Kidney (tissue), 14 donors: ENCODE measurements around the gene AGBL5. TPM values are rescaled to one million over a fixed set of nuclear protein-coding genes. Genes with fewer than 3 reads are reported as not detected.
A peak's percentile ranks its signal among the peaks of the same experiment; 100 is the strongest.

Experiments
- DNase-seq, 5 donors: peaks; one replicate each; pipeline ENCODE4 v3.0.0-alpha.2; 2013 to 2020
- FAIRE-seq: peaks from 2 replicates; lab custom pipeline; 2012; peaks lifted over from hg19 to GRCh38; lab: Jason Lieb, UNC
- H3K27ac ChIP-seq, 2 donors: one replicate each; pipeline ENCODE4 v1.7.0; 2013; ENCODE audit warnings: low read depth in 2 of 2, low read length in 2 of 2, inconsistent platforms in 1 of 2
- H3K27me3 ChIP-seq: one replicate; pipeline ENCODE4 v1.7.1; 2013; ENCODE audit warnings: low read length, inconsistent platforms; ENCODE audit not compliant: control insufficient read depth, insufficient read depth
- H3K36me3 ChIP-seq, 3 donors: one replicate each; pipeline versions ENCODE4 v1.7.0 to v1.7.1; 2013; ENCODE audit warnings: low read length in 3 of 3, control low read depth in 1 of 3, inconsistent platforms in 1 of 3; ENCODE audit not compliant: insufficient read depth in 3 of 3, control insufficient read depth in 2 of 3
- H3K4me1 ChIP-seq, 3 donors: one replicate each; pipeline versions ENCODE4 v1.7.0 to v1.7.1; 2013; ENCODE audit warnings: low read length in 3 of 3, inconsistent platforms in 1 of 3, low read depth in 1 of 3; ENCODE audit not compliant: control insufficient read depth in 2 of 3, insufficient read depth in 2 of 3
- H3K4me3 ChIP-seq, 3 donors: one replicate each; pipeline versions ENCODE4 v1.7.0 to v1.8.1; 2013; ENCODE audit warnings: low read length in 3 of 3, control low read depth in 1 of 3, inconsistent platforms in 1 of 3
- H3K9ac ChIP-seq, 3 donors: one replicate each; pipeline versions ENCODE4 v1.7.0 to v1.7.1; 2013; ENCODE audit warnings: low read length in 3 of 3, control low read depth in 1 of 3, inconsistent platforms in 1 of 3
- H3K9me3 ChIP-seq, 3 donors: one replicate each; pipeline versions ENCODE4 v1.7.0 to v1.7.1; 2013; ENCODE audit warnings: low read length in 3 of 3, control low read depth in 1 of 3, inconsistent platforms in 1 of 3; ENCODE audit not compliant: control insufficient read depth in 2 of 3, insufficient read depth in 1 of 3
- intact Hi-C: fragments of 100-400 bp; cut with DNase I; formaldehyde crosslinking; loops from one replicate; pipeline ENCODE4 v1.11.1; 2022
- polyA plus RNA-seq: library from polyadenylated mRNA; stranded (reverse); fragments of 350-450 nt; fragmentation: Illumina TruSeq; extraction: RNeasy Lipid Tissue Mini Kit (QIAGEN cat#74804); gene quantifications from one replicate; pipeline ENCODE4 v1.2.3, GENCODE V29; 2014; ENCODE audit warnings: low read depth, low replicate concordance; ENCODE audit not compliant: insufficient read depth
- total RNA-seq: library from RNA; stranded (reverse); fragmentation: NEBNext Ultra II Directional; extraction: Animal tissue kit (Norgen Biotek cat#: 25700); gene quantifications from one replicate; pipeline ENCODE4 v1.2.1, GENCODE V29; 2021
- TF ChIP-seq, protein P1 (sequence below): IDR thresholded peaks from 3 replicates; pipeline ENCODE4 v1.5.1; 2012; ENCODE audit warnings: mild to moderate bottlenecking, moderate library complexity, borderline replicate concordance; ENCODE audit not compliant: insufficient read depth; ENCODE audit errors: extremely low read depth
- donor health status: control.
- donor health status: control.
- donor health status: control.
- donor health status: control.
- donor health status: control.
- donor health status: DM: yes; HTN: yes; CAD: no.
- donor health status: Normal renal cell carcinoma (clear cell type).

Gene AGBL5
- total and polyA plus RNA-seq, 2 donors from 2014 or later = 33.4 to 36.5 TPM

DNA sequence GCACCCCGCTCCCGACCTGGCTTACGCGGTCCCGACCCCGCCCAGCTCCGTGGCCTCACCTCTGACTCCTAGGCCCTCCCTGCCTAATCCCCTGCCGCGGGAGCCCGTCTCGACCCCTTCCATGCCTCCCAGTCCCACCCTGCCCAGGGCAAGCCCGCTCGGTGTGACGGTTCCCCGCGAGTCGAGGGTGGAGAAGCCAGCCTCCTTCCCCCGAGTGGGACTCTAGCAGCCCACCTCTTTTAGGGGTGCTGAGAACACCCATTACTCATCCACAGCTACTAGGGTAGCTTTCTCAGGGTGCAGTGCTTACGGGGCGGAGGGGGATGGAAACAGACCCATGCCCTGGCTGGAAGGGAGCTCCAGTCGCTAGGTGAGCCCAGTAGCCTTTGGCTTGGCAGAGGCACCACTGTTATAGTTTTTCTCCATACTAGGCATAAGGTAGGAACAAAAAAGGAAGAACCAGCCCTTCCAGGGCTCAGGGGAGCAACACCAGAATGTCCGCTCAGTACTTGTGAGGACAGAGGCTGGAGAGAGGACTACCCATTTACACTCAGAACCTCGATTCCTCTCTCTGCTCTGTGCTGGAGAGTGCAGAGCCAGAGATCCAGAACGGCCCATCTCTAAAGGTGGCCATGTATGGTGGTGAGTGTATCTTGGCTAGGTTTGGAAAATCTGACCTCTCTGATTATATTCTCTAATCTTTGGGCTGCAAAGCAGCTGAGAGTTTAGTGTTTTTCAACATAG lies 606 bp downstream of the AGBL5 start:
- FAIRE-seq = no peak
- peak overlapping the region; percentile 59 to 95 (median 90) for H3K4me3 ChIP-seq
- H3K9me3 ChIP-seq = no peaks in the 10 kb centered on the region
- H3K27me3 ChIP-seq = no peaks in the 10 kb centered on the region
- peaks cover 2 to 31% (median 14%) of the 10 kb centered on the region in 3 donors for H3K36me3 ChIP-seq
- intact Hi-C loops = no loop called here
- TF ChIP-seq, protein P1, sequence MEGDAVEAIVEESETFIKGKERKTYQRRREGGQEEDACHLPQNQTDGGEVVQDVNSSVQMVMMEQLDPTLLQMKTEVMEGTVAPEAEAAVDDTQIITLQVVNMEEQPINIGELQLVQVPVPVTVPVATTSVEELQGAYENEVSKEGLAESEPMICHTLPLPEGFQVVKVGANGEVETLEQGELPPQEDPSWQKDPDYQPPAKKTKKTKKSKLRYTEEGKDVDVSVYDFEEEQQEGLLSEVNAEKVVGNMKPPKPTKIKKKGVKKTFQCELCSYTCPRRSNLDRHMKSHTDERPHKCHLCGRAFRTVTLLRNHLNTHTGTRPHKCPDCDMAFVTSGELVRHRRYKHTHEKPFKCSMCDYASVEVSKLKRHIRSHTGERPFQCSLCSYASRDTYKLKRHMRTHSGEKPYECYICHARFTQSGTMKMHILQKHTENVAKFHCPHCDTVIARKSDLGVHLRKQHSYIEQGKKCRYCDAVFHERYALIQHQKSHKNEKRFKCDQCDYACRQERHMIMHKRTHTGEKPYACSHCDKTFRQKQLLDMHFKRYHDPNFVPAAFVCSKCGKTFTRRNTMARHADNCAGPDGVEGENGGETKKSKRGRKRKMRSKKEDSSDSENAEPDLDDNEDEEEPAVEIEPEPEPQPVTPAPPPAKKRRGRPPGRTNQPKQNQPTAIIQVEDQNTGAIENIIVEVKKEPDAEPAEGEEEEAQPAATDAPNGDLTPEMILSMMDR = no peak
- peak in 2 of 5 donors; percentile 87 to 92 for DNase-seq
- peak overlapping the region in 1 of 2 donors; percentile 30 for H3K27ac ChIP-seq
- peaks cover 2 to 14% (median 2%) of the 10 kb centered on the region in 3 donors for H3K4me1 ChIP-seq
- peak overlapping the region; percentile 53 to 78 (median 57) for H3K9ac ChIP-seq

- H3K36me3 ChIP-seq = peaks cover 3 to 31% (median 14%) of the 10 kb centered on the region in 3 donors
- H3K9ac ChIP-seq = no peak overlapping the region
- no peaks in the 10 kb centered on the region for H3K27me3 ChIP-seq
- H3K9me3 ChIP-seq = no peaks in the 10 kb centered on the region
- peaks cover 2 to 14% (median 2%) of the 10 kb centered on the region in 3 donors for H3K4me1 ChIP-seq
- DNase-seq = no peak
- intact Hi-C loops = no loop called here
- no peak overlapping the region for H3K27ac ChIP-seq
- FAIRE-seq = no peak
- no peak overlapping the region for H3K4me3 ChIP-seq
- TF ChIP-seq, protein P1 = no peak
Measured at GRCh38 chr2:27053321-27053720, 1.9 kb downstream of the AGBL5 start.

DNA sequence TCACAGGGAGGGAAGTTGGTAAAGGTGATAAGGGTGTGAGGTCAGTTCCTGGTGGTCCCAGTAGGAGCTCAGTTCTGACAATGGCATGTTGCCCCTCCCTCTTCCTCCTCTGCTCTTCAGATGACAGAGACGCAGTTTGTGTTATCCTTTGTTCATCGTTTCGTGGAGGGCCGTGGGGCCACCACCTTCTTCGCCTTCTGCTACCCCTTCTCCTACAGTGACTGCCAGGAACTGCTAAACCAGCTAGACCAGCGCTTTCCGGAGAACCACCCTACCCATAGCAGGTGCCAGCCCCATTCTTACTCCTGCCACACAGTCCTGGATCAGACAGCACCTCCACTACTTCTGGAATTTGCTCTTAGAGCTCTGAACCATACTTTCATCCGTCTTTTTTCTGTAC lies 2.3 kb downstream of the AGBL5 start:
- Histone ChIP-seq H3K27me3 (no peaks in the 10 kb centered on the region), H3K9ac (no peak overlapping the region), H3K36me3 (peaks cover 3 to 34% (median 14%) of the 10 kb centered on the region in 3 donors), H3K4me3 (no peak overlapping the region), H3K9me3 (no peaks in the 10 kb centered on the region), H3K27ac (no peak overlapping the region), H3K4me1 (peaks cover 2 to 14% (median 2%) of the 10 kb centered on the region in 3 donors)
- intact Hi-C loops = no loop called here
- DNase-seq = no peak
- FAIRE-seq = no peak
- TF ChIP-seq, protein P1 = no peak
